ENCODE data around the gene TSR3.

TSR3 gene

DNA sequence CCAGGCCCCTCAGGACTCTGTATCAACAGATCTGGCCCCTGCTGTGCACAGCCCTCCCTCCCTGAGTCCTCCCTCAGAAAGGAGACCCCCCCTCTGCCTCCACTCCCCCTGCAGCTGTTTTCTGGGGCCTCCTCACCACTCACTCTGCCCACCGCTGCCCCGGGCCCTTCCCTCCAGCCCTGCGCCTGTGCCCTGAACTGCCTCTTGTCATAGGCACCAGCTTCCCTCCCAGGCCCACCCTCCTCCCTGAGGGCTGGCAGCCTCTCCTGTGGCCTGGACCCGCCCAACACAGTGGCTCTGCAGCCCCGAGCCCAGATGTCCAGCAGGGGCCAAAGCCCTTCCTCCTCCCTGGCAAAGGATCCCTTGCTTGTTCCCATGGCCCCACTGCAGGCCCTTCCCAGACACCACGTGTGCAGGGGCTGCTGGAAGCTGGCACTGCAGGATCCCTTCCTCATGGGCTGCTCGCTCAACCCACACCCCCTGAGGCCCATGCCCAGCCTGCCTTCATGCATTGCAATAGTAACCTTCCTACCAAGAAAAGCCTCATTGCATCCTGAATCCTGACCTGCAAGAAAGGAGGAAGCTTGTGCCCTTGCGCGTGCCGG, 25.8 kb upstream of the TSR3 start:
- DNase-seq: no peak

GRCh38 chr16:1375741-1376410, 24.2 kb upstream of the TSR3 start:
- no peak for DNase-seq

DNA sequence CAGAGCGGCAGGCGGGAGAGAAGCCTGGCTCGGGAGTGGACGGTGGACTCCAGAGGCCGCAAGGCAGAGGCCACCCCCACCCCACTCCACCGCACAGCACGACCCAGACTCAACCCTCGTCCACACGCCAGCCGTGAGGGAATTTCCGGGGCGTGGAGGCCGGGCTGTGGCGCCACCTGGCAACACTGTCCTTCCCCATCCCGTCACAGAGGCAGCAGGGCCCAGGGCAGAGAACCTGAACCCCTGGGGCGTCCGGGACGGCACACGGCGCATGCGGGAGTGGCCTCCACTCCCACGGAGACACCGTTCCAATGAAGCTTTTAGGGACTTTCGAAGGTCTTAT, 23.6 kb upstream of the TSR3 start:
- no peak for DNase-seq

DNA sequence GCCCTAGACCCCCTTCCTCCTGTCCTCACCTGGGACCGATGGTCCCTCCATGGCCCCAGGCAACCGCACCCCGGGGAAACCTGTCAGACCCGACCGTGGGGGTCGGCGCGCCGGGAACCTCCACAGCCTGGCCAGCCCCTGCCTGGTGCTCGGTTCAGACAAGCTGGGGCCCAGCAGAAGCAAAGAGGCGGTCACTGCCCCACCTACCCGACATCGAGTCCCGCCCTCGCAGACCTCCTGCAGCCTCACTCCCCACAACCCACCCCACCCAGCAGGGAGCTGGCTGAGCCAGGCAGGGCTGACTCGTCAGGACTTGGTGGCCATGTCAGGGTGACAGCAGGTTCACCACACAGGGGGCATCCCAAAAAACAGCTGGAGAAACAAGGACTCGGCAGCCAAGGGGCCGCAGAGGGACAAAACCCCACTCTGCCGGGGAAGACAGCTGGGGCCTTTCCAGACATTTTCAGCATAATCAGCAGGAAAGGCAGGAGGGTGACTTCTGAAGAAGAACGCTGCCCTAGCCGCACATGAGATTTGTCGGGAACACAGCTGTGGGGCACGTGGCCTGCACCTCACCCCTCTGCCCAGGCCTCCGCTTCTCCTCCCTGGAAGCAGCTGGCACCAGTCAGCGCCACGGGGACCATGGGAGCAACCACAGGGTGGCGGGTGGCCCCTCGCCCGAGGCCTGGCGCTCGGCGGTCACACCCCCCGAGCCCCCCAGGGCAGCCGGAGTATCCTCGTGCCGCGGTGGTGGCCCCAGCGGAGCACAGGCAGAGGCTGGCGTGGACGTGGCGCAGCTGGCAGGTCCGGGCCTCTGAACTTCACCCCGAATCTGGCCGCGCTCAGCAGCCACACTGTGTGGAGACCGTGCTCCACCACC, 23.0 kb upstream of the TSR3 start:
- no peak for DNase-seq

DNA sequence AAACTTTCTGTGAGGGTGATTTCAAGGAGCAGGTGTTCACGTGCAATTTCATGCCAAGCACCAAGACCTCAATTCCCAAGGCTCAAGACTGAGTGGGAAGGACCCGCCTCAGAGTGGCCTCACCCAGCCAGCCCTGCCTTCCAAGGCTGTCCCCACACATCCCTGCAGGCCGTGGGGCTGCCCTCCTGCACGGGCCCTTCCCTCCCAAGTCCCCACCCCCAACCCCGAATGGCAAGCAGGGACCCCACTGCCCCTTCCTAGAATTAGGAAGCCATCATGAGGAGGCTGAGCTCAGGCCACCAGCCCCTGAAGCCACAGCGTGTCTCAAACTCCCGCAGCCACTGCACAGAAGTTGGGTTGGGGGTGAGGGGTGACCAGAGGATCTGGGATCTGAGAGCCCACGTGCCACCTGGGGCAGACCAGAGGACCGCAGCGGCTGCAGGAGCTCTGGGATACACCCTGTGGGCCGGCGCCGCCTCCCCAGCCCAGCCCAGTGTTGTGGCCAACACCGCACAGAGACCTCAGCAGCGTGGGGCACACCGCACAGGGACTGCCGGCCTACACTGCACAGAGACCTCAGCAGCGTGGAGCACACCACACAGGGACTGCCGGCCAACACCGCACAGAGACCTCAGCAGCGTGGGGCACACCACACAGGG, 20.7 kb upstream of the TSR3 start:
- DNase-seq: no peak

GRCh38 chr16:1371054-1371978, 19.6 kb upstream of the TSR3 start:
- DNase-seq: no peak

DNA sequence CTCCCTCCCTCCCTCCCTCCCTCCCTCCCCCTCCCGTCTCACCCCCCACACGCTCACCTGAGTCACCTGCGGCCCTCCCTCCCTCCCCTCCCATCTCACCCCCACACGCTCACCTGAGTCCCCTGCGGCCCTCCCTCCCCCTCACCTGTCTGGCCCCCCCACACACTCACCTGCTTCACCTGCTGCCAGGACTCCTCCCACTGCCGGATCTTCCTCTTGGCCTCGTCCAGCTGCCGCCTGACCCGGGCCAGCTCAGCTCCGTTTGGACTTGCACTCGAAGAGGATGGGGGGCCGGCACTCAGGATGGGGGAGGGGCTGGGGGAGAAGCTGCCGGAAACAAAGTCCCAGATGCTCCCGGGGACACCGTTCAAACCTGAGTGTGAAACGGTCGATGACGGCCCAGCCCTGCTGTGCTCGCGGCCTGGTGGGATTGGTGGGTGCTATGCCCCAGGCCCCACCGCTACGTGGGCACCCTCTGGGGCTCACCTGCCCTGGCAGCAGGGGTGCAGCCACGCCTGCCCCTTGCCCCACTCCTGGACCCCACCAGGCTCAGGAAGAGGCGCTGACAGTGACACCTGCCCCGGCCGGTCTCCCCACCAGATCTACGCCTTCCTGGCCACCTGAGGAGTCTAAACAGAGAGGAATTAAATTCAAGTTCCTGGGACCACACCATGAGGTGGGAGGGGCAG, 16.0 kb upstream of the TSR3 start:
- DNase-seq: no peak

DNA sequence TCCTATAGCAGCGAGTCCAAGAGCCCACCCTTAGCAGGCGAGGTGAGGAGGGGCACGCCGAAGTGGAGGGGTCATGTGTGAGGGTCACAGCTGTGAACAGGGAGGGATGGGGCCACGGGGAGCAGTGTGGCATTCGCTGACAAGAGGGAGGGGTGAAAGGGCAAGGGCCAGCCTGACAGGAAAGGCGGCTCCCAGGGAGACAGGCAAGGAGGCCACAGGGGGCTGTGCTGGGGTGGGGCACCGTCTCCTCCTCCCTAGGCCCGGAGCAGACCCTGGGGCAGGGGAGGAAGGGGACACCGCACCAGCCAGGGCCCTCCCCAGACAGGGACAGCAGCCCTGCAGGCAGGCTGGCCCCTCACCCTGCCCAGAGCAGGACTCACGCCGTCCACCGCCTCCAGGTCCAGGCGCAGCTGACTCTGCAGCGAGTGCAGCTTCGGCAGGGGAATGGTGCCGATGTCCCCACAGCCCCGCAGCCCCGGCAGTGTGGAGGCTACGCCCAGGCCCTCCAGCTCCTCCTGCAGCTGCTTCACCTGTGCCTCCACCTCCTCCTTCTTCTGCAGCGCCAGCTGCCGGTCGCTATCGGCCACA, 15.1 kb upstream of the TSR3 start:
- no peak for DNase-seq

DNA sequence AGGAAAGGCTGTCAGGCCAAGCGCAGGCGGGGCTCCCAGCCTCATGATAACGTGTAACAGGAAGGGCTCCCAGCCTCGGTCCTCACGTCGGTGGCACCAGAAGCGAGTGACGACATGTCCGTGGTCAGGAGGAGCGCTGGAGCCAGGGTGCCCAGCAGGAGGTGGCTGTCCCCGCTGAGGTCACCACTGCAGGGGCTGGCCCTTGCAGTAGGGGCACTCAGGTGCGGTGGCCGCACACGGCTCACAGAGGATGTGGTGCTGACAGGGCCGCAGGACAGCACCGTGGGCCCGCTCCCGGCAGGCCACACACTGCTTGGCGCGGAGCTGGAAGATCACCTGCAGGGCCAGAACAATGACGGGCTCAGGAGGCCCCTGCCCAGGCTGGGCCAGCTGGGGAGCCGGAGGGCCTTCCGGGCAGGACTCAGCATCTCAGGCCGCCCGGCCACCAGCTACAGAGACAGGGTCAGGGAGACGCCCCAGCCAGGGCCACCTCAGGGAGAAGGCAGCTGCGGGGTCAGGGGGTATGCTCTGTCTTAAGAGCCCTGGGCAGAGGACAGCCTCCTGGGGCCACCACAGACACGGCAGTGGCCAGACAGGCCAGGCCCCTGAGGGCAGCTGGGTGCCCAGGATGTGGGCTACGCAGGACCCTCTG, 14.5 kb upstream of the TSR3 start:
- no peak for DNase-seq

GRCh38 chr16:1364510-1364909, 12.8 kb upstream of the TSR3 start:
- no peak for DNase-seq

DNA sequence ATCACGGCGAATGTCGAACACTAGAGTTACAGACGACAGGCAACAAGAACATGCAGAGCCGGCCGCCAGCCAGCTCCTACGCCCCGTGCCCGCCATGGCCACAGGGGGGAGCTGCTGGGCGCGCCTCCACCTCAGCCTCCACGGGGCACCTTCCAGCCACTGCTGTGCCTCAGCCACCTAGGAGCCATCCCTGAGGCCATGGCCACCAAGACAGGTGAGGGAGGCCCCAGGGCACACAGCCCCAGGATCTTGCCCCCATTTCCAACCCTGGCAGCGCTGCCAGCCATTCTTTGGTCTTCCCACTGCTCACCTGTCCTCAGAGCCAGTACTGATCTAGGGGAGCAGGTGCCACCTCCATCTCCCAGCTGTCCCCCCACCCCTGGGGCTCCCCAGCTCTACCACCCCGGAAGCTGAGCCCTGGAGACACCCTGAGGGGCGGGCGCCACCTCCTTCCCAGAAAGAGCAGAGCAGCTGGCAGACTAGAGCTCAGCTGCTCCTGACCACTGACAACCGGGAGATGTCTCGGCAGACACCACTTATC, 11.9 kb upstream of the TSR3 start:
- DNase-seq: no peak

- no peak for DNase-seq
Measured at GRCh38 chr16:1362807-1363206, 11.1 kb upstream of the TSR3 start.

GRCh38 chr16:1361685-1362360, 10.1 kb upstream of the TSR3 start:
- DNase-seq: no peak

- DNase-seq: no peak
Measured at GRCh38 chr16:1357906-1358566, 6.4 kb upstream of the TSR3 start.

GRCh38 chr16:1356061-1356900, 4.6 kb upstream of the TSR3 start:
- no peak for DNase-seq

DNA sequence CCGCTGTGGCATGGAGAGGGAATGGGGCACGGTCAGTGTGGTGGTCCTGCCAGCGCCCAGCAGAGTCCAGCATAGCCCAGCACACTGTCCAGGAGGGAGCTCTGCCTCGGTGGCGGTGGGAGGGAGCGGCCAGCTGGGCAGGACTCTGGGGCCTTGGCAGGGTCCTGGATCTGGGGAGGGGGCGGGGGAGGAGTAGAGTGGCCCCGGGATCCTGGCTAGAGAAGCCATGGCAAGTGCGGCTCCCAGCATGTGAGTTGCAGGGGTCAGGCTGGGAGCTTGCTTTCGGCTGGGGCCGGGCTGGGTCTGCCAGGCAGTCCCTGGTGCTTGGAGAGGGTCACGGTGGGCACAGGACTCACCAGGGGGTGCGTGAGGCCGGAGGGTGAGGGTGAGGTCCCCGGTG, 3.9 kb upstream of the TSR3 start:
- no peak for DNase-seq

- DNase-seq: no peak
Measured at GRCh38 chr16:1354815-1355540, 3.3 kb upstream of the TSR3 start.

- no peak for DNase-seq
Measured at GRCh38 chr16:1351215-1351581, 480 bp downstream of the TSR3 start.

Measured in NCI-H446 (cell line).